SK-N-MC (cell line): Measurements from ENCODE around the gene LHFPL6.

ENCODE experiments used
- DNase-seq: peaks from one replicate; pipeline ENCODE4 v3.0.0-alpha.2; 2011; ENCODE audit warnings: low read depth, low spot score
- H3K27ac ChIP-seq: fragments of 200-600 bp; sonication (generic); 2 replicates; pipeline ENCODE4 v1.5.1; 2016; ENCODE audit warnings: mixed run types
- H3K36me3 ChIP-seq: fragments of 200-600 bp; sonication (generic); 2 replicates; pipeline ENCODE4 v1.6.1; 2017; ENCODE audit warnings: antibody characterized with exemption, low read length, mixed read lengths; ENCODE audit not compliant: insufficient read depth
- H3K4me3 ChIP-seq: fragments of 200-600 bp; sonication (generic); 2 replicates; pipeline ENCODE4 v1.5.1; 2016
- H3K9ac ChIP-seq: fragments of 200-600 bp; sonication (generic); 2 replicates; pipeline ENCODE4 v1.8.0; 2017; ENCODE audit warnings: mixed run types, mixed read lengths; ENCODE audit not compliant: insufficient read length
- H3K9me3 ChIP-seq: fragments of 200-600 bp; sonication (generic); 2 replicates; pipeline ENCODE4 v1.6.1; 2017; ENCODE audit warnings: low read depth, mild to moderate bottlenecking, antibody characterized with exemption, low read length, moderate library complexity, mixed read lengths
- EZH2 ChIP-seq: fragments of 200-600 bp; sonication (generic); IDR thresholded peaks from one replicate; pipeline ENCODE4 v1.6.1; 2017; ENCODE audit warnings: antibody characterized with exemption
- FOXP2 ChIP-seq: optimal IDR thresholded peaks from 2 replicates; pipeline ENCODE3; 2011; ENCODE audit warnings: mild to moderate bottlenecking, moderate library complexity; ENCODE audit not compliant: insufficient read depth; ENCODE audit errors: extremely low read length, control extremely low read depth
- POLR2AphosphoS5 ChIP-seq: IDR thresholded peaks from 2 replicates; pipeline ENCODE4 v1.6.1; 2012; ENCODE audit warnings: mild to moderate bottlenecking, low read depth, low read length, borderline replicate concordance

LHFPL6 gene

GRCh38 chr13:39365879-39366278 is 237.1 kb downstream of the LHFPL6 start:
- no peak overlapping the region for H3K4me3 ChIP-seq
- peaks cover 8% of the 10 kb centered on the region; the same call in 1 of the 2 replicates for H3K36me3 ChIP-seq
- H3K9me3 ChIP-seq: no peaks in the 10 kb centered on the region; the same call in 1 of the 2 replicates
- TF ChIP-seq EZH2 (no peak), FOXP2 (no peak), POLR2AphosphoS5 (no peak)
- H3K9ac ChIP-seq: no peak overlapping the region
- DNase-seq: no peak
- peak overlapping the region; percentile 21; the same call in 1 of the 2 replicates for H3K27ac ChIP-seq

DNA sequence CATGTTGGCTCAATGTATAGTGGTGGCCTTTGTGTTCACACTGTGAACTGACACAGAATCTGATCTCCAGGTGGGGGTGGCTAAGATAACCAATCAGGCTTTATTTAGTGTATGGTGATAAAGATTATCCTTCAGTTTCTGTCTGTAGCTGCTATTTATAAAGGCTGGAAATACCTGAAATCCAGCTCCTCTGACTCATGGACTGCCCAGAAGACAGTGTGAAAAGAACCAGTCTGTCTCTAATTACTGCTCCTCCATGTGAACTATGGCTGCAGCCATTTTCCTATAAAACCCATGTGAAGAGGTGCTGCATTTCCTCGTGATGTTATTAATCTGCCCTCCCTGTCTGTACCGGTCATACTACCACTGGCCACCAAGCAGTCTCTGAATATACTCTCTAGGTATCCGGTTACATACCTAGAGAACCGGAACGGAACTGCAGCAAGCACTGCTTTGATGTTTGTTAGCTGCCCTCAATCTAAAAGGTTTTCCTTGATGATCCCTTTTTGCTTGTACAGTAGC is 238.0 kb downstream of the LHFPL6 start:
- peaks cover 8% of the 10 kb centered on the region; the same call in 1 of the 2 replicates for H3K36me3 ChIP-seq
- TF ChIP-seq POLR2AphosphoS5 (no peak), FOXP2 (no peak), EZH2 (no peak)
- 0 out of 2 replicates have a peak overlapping the region, but pooled peaks have one; percentile 21 for H3K27ac ChIP-seq
- H3K9me3 ChIP-seq: no peaks in the 10 kb centered on the region; the same call in 1 of the 2 replicates
- no peak for DNase-seq
- no peak overlapping the region for H3K9ac ChIP-seq
- no peak overlapping the region for H3K4me3 ChIP-seq

DNA sequence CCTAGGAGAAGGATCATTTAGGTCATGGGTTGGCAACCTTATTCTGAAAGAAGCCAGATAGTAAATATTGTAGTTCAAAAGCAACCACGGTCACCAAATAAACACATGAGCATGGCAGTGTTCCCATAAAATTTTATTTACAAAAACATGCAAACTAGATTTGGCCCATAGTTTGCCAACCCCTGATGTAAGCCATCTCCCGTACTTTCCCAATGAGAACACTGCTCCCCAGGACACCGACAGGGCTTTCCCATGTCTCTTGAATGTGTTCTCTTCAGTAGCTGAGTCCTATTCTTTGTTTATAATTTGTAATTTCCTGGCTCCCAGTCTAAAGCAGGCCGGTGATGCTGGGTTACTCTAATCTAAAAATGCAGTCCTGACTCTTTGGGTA is 239.6 kb downstream of the LHFPL6 start:
- H3K36me3 ChIP-seq: peaks cover 8% of the 10 kb centered on the region; the same call in 1 of the 2 replicates
- H3K27ac ChIP-seq: peak overlapping the region; percentile 37
- no peaks in the 10 kb centered on the region; the same call in 1 of the 2 replicates for H3K9me3 ChIP-seq
- no peak overlapping the region for H3K9ac ChIP-seq
- DNase-seq: no peak
- no peak overlapping the region for H3K4me3 ChIP-seq
- TF ChIP-seq POLR2AphosphoS5 (no peak), EZH2 (no peak), FOXP2 (no peak)

- Histone ChIP-seq H3K9ac (no peak overlapping the region), H3K36me3 (peaks cover 8% of the 10 kb centered on the region; the same call in 1 of the 2 replicates), H3K4me3 (no peak overlapping the region), H3K27ac (peak overlapping the region; percentile 37; the same call in 1 of the 2 replicates), H3K9me3 (no peaks in the 10 kb centered on the region; the same call in 1 of the 2 replicates)
- TF ChIP-seq EZH2 (no peak), FOXP2 (no peak), POLR2AphosphoS5 (no peak)
- no peak for DNase-seq
These were observed 240.2 kb downstream of the LHFPL6 start for GRCh38 chr13:39362652-39363381.

DNA sequence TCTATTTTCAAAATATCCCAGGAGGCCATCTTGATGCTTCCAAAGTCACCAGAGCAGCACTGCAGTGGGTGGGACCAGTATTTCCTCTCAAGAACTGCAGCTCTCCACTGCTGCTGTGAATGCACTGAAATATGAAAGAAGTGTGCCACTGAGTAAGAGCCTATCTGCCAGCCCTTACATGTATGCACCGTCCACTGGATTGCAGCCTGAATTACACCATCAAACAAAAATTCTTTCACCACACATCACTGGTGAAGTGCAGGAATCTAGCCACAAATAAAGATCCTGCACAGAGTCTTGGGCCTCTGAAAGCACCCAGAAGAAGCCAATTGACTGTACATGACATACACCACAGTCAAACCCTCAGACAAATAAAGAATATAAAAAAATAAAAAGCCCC is 249.0 kb downstream of the LHFPL6 start:
- Histone ChIP-seq H3K9me3 (peaks cover 6% of the 10 kb centered on the region; the same call in 1 of the 2 replicates), H3K27ac (no peak overlapping the region), H3K9ac (no peak overlapping the region), H3K4me3 (no peak overlapping the region), H3K36me3 (peaks cover 5% of the 10 kb centered on the region; the same call in 1 of the 2 replicates)
- DNase-seq: no peak
- no peak for TF ChIP-seq FOXP2
- no peak for TF ChIP-seq EZH2
- no peak for TF ChIP-seq POLR2AphosphoS5

DNA sequence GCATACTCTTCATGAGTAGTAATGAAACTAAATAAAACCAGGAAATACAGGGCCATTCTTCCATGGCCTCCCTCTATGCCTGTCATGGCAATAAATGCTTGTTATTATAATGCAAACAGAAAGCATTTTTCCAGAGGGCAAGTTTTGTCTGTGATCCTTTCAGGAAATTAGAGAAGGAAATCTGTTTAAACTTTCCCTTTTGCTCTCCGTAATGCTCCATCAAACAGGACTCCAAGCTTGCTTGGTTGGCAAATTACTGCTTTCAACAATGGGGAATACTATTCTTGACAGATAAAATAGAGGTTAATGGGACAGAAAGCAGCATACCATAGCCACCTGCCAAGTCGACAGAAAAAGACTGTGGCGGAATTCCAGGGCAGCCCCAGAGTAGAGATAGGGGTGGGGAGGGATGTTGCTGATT is 252.5 kb downstream of the LHFPL6 start:
- TF ChIP-seq FOXP2 (no peak), POLR2AphosphoS5 (peak; percentile 33; the same call in 1 of the 2 replicates), EZH2 (no peak)
- Histone ChIP-seq H3K27ac (peak overlapping the region; percentile 85), H3K4me3 (peak overlapping the region; percentile 69), H3K9ac (no peak overlapping the region), H3K36me3 (peaks cover 5% of the 10 kb centered on the region; the same call in 1 of the 2 replicates), H3K9me3 (peaks cover 6% of the 10 kb centered on the region; the same call in 1 of the 2 replicates)
- peak; percentile 77 for DNase-seq

DNA sequence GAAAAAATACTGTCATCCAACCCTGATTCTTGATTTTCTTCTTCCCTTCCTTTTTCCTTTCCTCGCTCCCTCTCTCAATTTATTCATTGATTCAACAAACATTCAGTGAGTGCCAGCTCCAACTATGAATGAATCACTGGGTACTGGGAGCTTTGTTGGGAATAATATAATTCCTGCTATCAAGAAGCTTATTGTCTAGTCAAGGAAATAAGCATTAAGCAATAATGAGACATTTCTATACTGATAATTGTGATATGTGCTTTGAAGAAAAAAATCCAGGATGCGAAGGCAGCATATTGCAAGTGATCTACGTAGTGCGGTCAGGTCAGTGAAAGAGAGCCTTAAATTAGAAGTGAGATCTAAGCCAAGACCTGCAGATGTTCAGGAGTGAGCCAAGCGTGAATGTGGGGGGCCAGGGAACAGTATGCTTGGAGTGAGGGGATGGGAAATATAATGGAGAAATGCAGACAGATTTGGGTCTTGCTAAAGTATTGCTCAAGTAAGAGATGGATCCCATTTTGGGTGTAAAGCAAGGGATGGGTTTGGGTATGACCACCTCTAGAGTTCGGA is 253.5 kb downstream of the LHFPL6 start:
- Histone ChIP-seq H3K36me3 (peaks cover 2% of the 10 kb centered on the region; the same call in 1 of the 2 replicates), H3K9ac (no peak overlapping the region), H3K27ac (no peak overlapping the region), H3K4me3 (no peak overlapping the region; the same call in 1 of the 2 replicates), H3K9me3 (peaks cover 3% of the 10 kb centered on the region; the same call in 1 of the 2 replicates)
- DNase-seq: no peak
- no peak for TF ChIP-seq EZH2
- no peak for TF ChIP-seq FOXP2
- TF ChIP-seq POLR2AphosphoS5: no peak
